HepG2 (cell line): ENCODE measurements around the gene NACC2. TPM values are rescaled to one million over a fixed set of nuclear protein-coding genes. Genes with fewer than 3 reads are reported as not detected.

Experiments used
- ATF7 ChIP-seq, 2 experiments: fragments of 450-650 bp in 1 of 2; sonication (generic) in 1 of 2; formaldehyde crosslinking in 1 of 2; IDR thresholded peaks; 2 replicates each; pipeline versions ENCODE4 v1.4.0 to v1.6.1; 2016 to 2020; ENCODE audit warnings: antibody characterized with exemption in 1 of 2, mild to moderate bottlenecking in 1 of 2, missing genetic modification reagents in 1 of 2
- ELK4 ChIP-seq: sonication (generic); formaldehyde crosslinking; IDR thresholded peaks from 2 replicates; pipeline ENCODE4 v1.9.0; 2021; ENCODE audit warnings: missing genetic modification reagents, borderline replicate concordance
- HOXA9 ChIP-seq: sonication (generic); formaldehyde crosslinking; IDR thresholded peaks from 2 replicates; pipeline ENCODE4 v1.8.1; 2022; ENCODE audit warnings: missing genetic modification reagents, mild to moderate bottlenecking, moderate library complexity, borderline replicate concordance
- MEIS1 ChIP-seq: sonication (generic); formaldehyde crosslinking; IDR thresholded peaks from 2 replicates; pipeline ENCODE4 v1.9.0; 2021; ENCODE audit warnings: mild to moderate bottlenecking, missing genetic modification reagents, moderate library complexity, borderline replicate concordance
- RNF2 ChIP-seq: fragments of 450-650 bp; conservative IDR thresholded peaks from 2 replicates; pipeline ENCODE4 v1.6.1; 2016; ENCODE audit warnings: low read depth
- RNF219 ChIP-seq: sonication (generic); formaldehyde crosslinking; IDR thresholded peaks from 2 replicates; pipeline ENCODE4 v1.5.0; 2020; ENCODE audit warnings: mild to moderate bottlenecking, missing genetic modification reagents
- RORA ChIP-seq: sonication (generic); formaldehyde crosslinking; IDR thresholded peaks from 2 replicates; pipeline ENCODE4 v1.5.0; 2020; ENCODE audit warnings: mild to moderate bottlenecking, missing genetic modification reagents, moderate library complexity
- TBP ChIP-seq: sonication (generic); formaldehyde crosslinking; IDR thresholded peaks from 2 replicates; pipeline ENCODE4 v1.5.0; 2020; ENCODE audit warnings: missing genetic modification reagents
- TFAP4 ChIP-seq: sonication (generic); IDR thresholded peaks from 2 replicates; pipeline ENCODE4 v1.6.1; 2016; ENCODE audit warnings: low read depth, borderline replicate concordance
- ZBTB20 ChIP-seq: sonication (generic); formaldehyde crosslinking; IDR thresholded peaks from 2 replicates; pipeline ENCODE4 v1.8.1; 2023; ENCODE audit warnings: missing genetic modification reagents, low read depth, mild to moderate bottlenecking, borderline replicate concordance
- ZNF235 ChIP-seq: sonication (generic); formaldehyde crosslinking; IDR thresholded peaks from 2 replicates; pipeline ENCODE4 v1.8.1; 2023; ENCODE audit warnings: mild to moderate bottlenecking, missing genetic modification reagents, borderline replicate concordance
- ZNF331 ChIP-seq: sonication (generic); formaldehyde crosslinking; IDR thresholded peaks from 2 replicates; pipeline ENCODE4 v1.4.0; 2020; ENCODE audit warnings: missing genetic modification reagents
- ZNF337 ChIP-seq: sonication (generic); formaldehyde crosslinking; IDR thresholded peaks from 2 replicates; pipeline ENCODE4 v1.5.1; 2020; ENCODE audit warnings: missing genetic modification reagents, low read depth, mild to moderate bottlenecking, borderline replicate concordance
- ZNF446 ChIP-seq: sonication (generic); formaldehyde crosslinking; IDR thresholded peaks from 2 replicates; pipeline ENCODE4 v1.5.0; 2020; ENCODE audit warnings: mild to moderate bottlenecking, missing genetic modification reagents
- ZNF674 ChIP-seq: sonication (generic); formaldehyde crosslinking; IDR thresholded peaks from 2 replicates; pipeline ENCODE4 v1.5.0; 2020; ENCODE audit warnings: low read depth, mild to moderate bottlenecking, missing genetic modification reagents
- ZNF710 ChIP-seq: sonication (generic); formaldehyde crosslinking; IDR thresholded peaks from 2 replicates; pipeline ENCODE4 v1.5.0; 2020; ENCODE audit warnings: mild to moderate bottlenecking, missing genetic modification reagents, borderline replicate concordance
- ZNF879 ChIP-seq: sonication (generic); formaldehyde crosslinking; IDR thresholded peaks from 2 replicates; pipeline ENCODE4 v1.8.1; 2023; ENCODE audit warnings: missing genetic modification reagents
- polyA plus RNA-seq, 8 experiments: library from polyadenylated mRNA; depleted of rRNA in 3 of 8; stranded (reverse) in 7 of 8; unstranded in 1 of 8; fragments of >200 nt; fragmentation: Illumina TruSeq in 4 of 8; extraction: Trizol in 4 of 8; gene quantifications; 2 replicates each; pipeline versions ENCODE4 v1.2.1 to v1.2.3, GENCODE V29; 2011 to 2016; ENCODE audit warnings: low read depth in 4 of 8, missing spikeins in 1 of 8, mixed read lengths in 1 of 8; ENCODE audit not compliant: insufficient read depth in 1 of 8
- total RNA-seq, 5 experiments: library from RNA; depleted of rRNA; stranded (reverse); fragments of >200 nt; fragmentation: Illumina TruSeq; extraction: Trizol; gene quantifications; 2 replicates each; pipeline ENCODE4 v1.2.3, GENCODE V29; 2016; ENCODE audit warnings: low read depth in 1 of 5
- TF ChIP-seq, protein P1 (sequence below): sonication (generic); formaldehyde crosslinking; IDR thresholded peaks from 2 replicates; pipeline ENCODE4 v1.5.0; 2020; ENCODE audit warnings: missing genetic modification reagents
- TF ChIP-seq, protein P2 (sequence below): IDR thresholded peaks from 2 replicates; pipeline ENCODE4 v1.6.1; 2012; ENCODE audit warnings: inconsistent platforms

NACC2 gene
- total and polyA plus RNA-seq, 2 of the 13 experiments (the other 11 are each of a cell fraction or from before 2014, with no cell fraction given) = 5.9 to 12.3 TPM

DNA sequence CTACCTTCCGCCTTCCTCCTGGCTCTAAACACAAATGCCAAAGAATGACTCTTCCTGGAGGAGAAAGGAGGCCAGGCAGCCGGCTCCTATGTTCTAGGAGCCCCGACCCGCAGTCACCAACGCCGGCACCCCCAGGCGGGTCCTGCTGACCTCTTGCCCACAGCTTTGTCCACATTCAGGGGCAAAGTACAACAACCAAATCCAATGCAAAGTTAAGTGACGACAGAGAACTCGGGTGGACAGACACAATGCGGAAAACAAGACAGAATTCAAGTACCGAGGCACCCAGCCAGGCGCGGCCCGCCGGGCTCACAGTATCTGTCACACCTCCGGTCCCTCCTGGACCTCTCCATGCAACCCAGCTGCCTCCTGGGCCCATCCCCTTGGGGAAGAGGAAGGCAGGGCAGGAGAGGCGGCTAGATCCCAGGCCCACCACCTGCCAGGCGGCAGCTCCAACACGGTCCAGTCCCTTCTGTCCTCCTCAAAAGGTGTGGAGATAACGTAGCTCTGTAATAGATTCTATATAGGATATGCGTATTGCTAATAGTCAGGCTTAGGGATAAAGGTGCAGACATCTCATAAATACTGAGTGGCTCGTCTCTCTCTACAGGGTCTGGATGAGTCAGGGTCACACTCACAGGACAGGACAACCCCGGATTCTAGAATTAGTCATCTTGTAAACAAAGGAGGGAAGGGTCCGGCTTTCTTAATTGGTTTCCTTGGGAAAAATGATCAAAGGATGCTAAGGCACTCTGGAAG is 87.0 kb downstream of the NACC2 start (continued):
- TF ChIP-seq RNF2 = 0 out of 2 replicates have a peak, but pooled peaks have one; percentile 31
- no peak for TF ChIP-seq HOXA9
- no peak for TF ChIP-seq ZNF446 (CRISPR knock-in tag)
- TF ChIP-seq ZNF879 = no peak
- TF ChIP-seq ATF7 (IDR thresholded peaks at IDR 0.05) = no peak
- TF ChIP-seq ATF7 (CRISPR knock-in tag; IDR thresholded peaks at IDR 0.05) = no peak
- TF ChIP-seq ZNF331 (CRISPR knock-in tag) = no peak
- no peak for TF ChIP-seq TBP (CRISPR knock-in tag)
- TF ChIP-seq ZNF235 = no peak
- TF ChIP-seq TFAP4 = 0 out of 2 replicates have a peak, but pooled peaks have one; percentile 15
- TF ChIP-seq ZNF674 (CRISPR knock-in tag) = no peak
- no peak for TF ChIP-seq ELK4 (CRISPR knock-in tag)
- TF ChIP-seq, protein P1, sequence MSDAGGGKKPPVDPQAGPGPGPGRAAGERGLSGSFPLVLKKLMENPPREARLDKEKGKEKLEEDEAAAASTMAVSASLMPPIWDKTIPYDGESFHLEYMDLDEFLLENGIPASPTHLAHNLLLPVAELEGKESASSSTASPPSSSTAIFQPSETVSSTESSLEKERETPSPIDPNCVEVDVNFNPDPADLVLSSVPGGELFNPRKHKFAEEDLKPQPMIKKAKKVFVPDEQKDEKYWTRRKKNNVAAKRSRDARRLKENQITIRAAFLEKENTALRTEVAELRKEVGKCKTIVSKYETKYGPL (CRISPR knock-in tag) = no peak
- no peak for TF ChIP-seq ZBTB20 (CRISPR knock-in tag)
- TF ChIP-seq ZNF710 (CRISPR knock-in tag) = 0 out of 2 replicates have a peak, but pooled peaks have one; percentile 16
- TF ChIP-seq ZNF337 (CRISPR knock-in tag) = no peak
- TF ChIP-seq MEIS1 = no peak
- TF ChIP-seq, protein P2, sequence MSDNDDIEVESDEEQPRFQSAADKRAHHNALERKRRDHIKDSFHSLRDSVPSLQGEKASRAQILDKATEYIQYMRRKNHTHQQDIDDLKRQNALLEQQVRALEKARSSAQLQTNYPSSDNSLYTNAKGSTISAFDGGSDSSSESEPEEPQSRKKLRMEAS = peak; percentile 58; the same call in 1 of the 2 replicates
- TF ChIP-seq RORA (CRISPR knock-in tag) = no peak
- TF ChIP-seq RNF219 (CRISPR knock-in tag) = no peak
